Measurements from ENCODE around the gene TRMT112.

DNA sequence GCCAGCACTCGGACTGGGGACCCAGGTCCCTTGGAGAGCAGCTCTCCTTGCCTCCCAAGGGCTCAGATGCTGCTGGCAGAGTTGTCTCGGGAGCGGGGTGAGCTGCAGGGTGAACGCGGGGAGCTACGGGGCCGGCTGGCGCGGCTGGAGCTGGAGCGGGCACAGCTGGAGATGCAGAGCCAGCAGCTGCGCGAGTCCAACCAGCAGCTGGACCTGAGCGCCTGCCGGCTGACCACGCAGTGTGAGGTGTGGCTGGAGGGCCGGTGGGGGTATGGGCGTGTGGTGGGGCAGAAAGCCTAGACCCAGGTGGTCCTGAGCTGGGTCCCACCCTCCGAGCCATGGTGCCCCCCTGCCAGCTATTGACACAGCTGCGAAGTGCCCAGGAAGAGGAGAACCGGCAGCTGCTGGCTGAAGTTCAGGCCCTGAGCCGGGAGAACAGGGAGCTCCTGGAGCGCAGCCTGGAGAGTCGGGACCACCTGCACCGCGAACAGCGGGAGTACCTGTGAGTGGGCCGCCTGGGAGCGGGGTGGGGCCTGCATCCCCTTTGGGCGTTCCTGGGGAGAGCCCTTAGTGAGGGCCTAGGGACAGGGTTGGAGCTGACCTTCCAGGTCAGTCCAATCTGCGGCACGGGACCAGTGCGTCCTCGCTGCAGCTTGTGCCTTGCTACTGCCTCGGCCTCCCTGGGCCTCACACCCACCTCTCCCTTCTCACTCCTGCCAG lies 35.8 kb upstream of the TRMT112 start:
- no peak for TF ChIP-seq EZH2 (IDR thresholded peaks at IDR 0.05; ENCODE audit: borderline replicate concordance, low read length)
- TF ChIP-seq, protein P1, sequence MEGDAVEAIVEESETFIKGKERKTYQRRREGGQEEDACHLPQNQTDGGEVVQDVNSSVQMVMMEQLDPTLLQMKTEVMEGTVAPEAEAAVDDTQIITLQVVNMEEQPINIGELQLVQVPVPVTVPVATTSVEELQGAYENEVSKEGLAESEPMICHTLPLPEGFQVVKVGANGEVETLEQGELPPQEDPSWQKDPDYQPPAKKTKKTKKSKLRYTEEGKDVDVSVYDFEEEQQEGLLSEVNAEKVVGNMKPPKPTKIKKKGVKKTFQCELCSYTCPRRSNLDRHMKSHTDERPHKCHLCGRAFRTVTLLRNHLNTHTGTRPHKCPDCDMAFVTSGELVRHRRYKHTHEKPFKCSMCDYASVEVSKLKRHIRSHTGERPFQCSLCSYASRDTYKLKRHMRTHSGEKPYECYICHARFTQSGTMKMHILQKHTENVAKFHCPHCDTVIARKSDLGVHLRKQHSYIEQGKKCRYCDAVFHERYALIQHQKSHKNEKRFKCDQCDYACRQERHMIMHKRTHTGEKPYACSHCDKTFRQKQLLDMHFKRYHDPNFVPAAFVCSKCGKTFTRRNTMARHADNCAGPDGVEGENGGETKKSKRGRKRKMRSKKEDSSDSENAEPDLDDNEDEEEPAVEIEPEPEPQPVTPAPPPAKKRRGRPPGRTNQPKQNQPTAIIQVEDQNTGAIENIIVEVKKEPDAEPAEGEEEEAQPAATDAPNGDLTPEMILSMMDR (IDR thresholded peaks at IDR 0.05; ENCODE audit: low read length), result no peak
